HG02970 (cell line): ENCODE results near the gene CDH4.

ENCODE experiments used
- ATAC-seq: cut with Tn5 transposase; IDR thresholded peaks from one replicate; pipeline ENCODE4 v1.9.1; 2021; ENCODE audit warnings: mild to moderate bottlenecking, moderate library complexity, moderate number of reproducible peaks; ENCODE audit not compliant: unreplicated experiment, low FRiP score

Gene CDH4

GRCh38 chr20:61605862-61606557 lies 353.9 kb downstream of the CDH4 start:
- ATAC-seq: no peak

DNA sequence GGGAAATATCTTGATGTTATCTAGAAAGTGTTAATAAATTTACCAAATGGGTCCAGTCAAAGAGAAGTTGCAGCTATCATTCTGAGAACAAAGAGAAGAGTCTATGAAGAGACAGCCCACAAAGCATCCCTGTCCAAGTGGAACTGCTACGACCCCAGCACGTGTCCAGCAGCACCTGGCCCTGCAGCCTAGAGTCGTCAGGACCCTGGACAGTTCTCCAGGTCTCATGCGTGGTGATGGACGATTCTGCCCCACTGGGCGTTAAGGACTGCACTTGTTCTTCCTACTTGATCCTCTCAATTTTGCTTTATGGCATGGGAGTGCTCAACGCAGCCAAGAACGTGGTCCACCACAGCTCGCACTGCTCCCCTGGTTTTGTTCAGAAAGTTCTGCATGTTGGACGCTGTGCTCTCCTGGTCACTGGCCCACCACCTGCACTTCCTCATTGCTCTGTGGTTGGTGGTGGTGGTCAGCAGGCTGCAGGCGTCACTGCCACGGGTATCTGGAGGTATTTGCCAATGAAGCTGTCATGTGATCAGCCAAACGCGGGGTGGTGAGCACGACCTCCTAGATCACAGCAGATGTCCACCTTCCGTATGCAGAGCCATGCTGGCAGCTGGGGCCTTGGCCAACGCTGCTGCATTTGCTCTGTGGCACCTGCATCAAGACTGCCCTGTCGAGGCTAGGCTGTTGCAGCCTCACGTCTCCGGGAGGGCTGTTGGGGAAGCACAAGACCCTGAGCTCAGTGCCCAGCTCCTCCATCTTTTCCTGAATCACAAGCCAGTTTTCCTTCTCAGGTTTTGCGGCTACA lies 356.4 kb downstream of the CDH4 start:
- no peak for ATAC-seq

GRCh38 chr20:61609461-61609860 lies 357.4 kb downstream of the CDH4 start:
- ATAC-seq: no peak

- ATAC-seq: no peak
These were observed 359.5 kb downstream of the CDH4 start for GRCh38 chr20:61611401-61612180.

DNA sequence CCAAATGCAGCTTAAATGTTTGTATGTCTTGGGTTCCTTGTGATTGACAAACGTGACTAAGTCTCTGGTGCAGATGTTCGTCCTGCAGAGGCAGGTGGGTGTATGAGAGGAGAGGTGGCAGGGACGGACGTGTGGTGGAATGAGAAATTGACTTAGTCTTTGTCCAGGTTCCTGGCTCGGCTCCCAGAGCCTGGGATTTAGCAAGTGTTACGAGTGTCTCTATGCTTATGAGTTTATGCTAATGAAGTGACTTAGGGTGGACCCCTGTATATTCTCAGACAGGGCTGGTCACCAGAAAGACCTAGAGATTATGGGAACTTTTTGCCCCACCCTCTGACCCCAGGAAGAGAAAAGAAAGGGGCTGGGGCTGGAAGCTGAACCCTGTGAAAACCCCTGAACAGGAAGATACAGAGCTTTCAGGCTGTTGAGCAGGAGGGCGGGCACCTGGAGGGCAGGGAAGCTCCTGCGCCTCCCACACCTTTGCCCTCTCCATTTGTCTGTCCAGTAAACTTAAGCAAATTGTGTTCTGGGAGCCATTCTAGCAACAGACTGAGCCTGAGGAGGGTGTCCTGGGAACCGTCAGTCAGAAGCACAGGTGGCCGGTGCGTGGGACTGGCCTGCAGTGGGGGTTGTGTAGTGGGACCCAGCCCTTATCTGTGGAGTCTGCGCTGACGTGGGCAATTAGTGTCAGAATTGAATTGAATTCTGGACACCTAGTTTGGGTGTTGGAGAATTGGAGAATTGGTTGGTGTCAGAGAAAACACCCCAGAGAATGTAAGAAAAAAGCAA lies 362.1 kb downstream of the CDH4 start:
- ATAC-seq: no peak

- no peak for ATAC-seq
These were observed 362.6 kb downstream of the CDH4 start for GRCh38 chr20:61614706-61615100.

GRCh38 chr20:61615806-61616205 lies 363.7 kb downstream of the CDH4 start:
- no peak for ATAC-seq

GRCh38 chr20:61619751-61620150 lies 367.7 kb downstream of the CDH4 start:
- no peak for ATAC-seq

- no peak for ATAC-seq
These were observed 368.1 kb downstream of the CDH4 start for GRCh38 chr20:61620174-61620573.

- ATAC-seq: no peak
These were observed 369.1 kb downstream of the CDH4 start for GRCh38 chr20:61621035-61621730.

DNA sequence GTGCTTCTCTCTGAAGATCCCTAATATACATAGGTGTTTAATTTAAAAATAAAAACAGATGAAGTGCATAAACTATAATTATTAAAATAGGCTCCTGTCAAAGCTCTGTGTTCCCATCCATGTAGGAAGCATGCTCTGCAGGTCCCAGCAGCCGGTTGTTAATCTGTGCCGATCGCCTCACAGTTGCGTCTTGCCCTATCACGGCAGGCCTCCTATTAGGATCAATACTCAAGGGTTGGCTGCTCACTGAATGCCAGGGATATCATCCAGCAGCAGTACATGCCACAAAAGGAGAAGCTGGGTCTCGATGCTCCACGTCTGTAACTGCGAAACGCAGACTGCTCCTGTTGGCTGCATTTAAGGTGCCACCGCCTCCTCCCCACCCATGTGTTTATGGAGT lies 369.8 kb downstream of the CDH4 start:
- no peak for ATAC-seq

DNA sequence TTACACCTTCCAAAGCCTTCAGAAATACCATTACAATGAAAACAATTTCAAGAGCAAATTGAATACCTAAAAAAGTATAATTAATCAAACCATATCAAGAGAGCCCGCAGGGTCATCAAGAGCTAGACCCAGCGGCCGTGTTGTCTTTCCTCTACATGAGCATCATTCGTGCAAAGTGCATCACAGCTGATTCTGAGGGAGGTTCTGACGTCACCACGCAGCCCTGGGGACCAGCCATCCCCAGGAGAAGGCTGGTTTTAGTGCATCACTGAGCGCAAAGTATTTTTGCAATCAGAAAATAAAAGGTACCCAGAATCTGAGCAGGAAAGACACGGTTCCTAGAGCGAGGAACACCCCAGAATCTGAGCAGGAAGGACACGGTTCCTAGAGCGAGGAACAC lies 371.4 kb downstream of the CDH4 start:
- no peak for ATAC-seq

GRCh38 chr20:61625246-61625645 lies 373.2 kb downstream of the CDH4 start:
- ATAC-seq: no peak

- ATAC-seq: no peak
These were observed 374.4 kb downstream of the CDH4 start for GRCh38 chr20:61626412-61626811.

GRCh38 chr20:61627791-61628415 lies 375.8 kb downstream of the CDH4 start:
- ATAC-seq: no peak

DNA sequence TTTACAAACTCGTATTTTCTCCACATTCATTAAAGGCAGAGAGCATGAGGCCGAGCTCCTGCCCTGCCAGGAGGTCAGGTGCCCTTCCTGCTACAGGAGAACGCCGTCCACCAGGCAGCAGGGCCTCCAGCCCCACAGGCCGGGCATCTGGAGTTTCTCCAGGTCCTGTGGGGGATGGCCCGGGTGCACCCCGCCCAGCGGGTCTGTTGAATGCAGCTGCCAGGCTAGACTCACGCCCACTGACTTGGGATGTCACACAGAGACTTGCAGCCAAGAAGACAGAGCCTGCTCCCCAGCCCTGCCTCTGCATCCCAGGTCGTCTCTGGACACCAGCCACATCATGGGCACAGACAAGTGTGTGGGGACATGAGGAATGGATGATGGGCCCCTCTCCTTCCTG lies 376.4 kb downstream of the CDH4 start:
- ATAC-seq: no peak

- ATAC-seq: no peak
These were observed 377.0 kb downstream of the CDH4 start for GRCh38 chr20:61628901-61629601.

DNA sequence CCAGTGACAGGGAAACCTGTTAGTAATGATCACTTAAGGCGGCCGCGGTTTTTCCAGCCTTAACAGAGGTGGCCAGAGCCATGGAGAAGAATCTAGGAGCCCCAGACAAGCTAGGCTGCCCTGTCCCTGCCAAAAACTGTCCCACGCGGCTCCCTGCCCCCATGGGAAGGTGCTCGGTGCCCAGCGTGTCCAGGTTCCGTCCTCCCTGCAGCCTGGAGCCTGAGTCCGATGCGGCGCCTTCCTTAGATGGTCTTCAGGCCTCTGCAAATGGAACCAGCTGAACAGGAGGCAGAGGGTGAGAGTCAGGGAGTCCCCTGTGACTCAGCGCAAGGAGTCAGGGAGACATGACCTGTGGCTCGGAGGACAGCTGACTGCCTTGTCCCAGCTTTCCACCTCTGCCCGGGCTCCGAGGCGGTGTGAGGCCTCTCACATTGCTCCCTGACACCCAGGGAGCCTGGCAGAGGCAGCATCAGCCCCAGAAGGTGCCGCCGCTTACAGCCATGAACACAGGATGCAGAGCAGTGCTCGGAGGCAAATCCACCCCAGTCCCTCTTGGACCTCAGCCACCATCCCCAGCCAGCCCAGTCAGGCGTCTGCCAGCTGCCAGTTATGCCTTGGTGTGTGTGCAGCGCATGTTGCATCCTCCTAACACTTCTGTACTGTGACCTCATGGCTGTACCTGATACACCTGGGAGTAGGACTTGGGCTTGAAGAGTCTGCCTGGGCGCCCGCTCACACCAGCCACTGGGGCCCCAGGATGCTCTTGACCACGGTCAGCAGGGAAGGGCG lies 377.7 kb downstream of the CDH4 start:
- no peak for ATAC-seq
